ENCODE measurements around the gene TNIK.
"Not testable (repeated sequence)": the region's sequence is repeated elsewhere in the genome, so short reads cannot be mapped to it uniquely, and the experiment has no call there.

The TNIK gene

DNA sequence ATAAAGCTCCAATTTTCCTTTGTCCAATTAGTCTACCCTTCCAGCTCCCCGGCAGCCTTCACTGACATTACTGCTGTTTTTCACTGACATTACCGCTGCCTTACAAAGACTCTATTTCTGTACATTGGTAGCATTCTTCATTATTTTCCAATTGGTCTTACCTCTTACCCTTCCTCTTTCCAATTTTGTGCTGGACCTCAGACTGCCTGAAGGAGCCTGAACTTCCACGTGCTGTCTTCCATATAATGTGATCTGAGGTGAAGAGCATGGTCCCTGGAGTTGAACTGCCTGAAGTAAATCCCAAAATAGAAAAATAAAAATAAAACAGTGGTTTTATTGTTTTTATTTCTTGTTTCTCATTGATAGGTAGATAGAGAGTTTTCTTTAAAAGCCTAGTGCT, 9.2 kb upstream of the TNIK start:
- no peak for DNase-seq

DNA sequence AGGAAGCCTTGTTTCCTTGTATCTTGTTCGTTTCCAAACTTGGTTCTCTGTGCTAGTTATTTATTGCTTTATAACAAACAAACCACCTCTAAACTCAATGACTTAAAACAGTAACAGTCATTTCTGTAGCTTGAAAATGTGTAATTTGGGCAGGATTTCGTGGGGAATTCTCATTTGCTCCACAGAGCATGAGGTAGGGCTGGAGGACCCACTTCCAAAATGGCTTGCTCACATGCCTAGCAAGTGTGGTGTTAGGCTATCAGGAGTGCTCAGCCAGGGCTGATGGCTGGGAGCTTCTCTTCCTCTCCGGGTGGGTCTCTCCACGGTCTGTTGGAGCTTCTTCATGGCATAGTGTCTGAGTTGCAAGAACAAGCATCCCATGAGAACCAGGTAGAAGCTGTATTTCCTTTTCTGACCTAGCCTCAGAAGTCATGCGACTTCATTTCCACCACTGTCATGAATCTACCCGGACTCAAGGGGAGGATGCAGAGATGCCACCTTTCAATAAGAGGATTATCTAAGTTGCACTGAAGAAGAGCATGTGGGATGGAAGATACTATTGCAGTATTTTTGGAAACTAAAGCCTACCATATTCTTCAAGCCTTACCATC, 8.2 kb upstream of the TNIK start:
- no peak for DNase-seq

DNA sequence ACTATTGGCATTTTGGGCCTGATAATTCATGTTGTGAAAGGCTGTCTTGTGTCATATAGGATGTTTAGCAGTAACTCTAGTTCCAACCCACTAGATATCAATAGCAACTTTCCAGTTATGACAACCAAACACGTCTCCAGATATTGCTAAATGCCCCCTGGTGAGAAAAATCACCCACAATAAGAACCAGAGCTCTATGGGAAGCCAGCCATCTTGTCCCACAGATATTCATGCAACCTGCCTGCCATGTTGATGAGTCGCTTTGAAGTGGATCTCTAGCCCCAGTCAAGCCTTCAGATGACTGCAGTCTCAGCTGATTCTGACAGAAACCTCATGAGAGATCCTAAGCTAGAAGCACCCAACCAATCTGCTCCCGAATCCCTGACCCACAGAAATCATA, 5.6 kb upstream of the TNIK start:
- DNase-seq = no peak

DNA sequence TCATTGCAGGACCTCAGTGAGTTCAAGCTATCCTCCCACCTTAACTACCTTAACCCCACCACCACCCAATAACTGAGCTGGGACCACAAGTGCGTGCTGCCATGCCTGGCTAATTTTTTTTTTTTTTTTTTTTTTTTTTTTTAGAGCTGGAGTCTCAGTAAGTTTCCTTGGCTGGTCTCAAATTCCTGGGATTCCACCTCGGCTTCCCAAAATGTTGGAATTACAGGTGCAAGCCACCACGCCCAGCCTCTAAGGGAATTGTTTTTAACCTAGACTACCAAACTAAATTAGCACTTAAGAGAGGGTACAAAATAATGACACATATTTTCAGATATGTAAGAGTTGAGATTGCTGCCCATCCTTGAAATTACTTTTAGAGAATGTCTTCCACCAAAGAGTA, 4.3 kb upstream of the TNIK start:
- DNase-seq = no peak

DNA sequence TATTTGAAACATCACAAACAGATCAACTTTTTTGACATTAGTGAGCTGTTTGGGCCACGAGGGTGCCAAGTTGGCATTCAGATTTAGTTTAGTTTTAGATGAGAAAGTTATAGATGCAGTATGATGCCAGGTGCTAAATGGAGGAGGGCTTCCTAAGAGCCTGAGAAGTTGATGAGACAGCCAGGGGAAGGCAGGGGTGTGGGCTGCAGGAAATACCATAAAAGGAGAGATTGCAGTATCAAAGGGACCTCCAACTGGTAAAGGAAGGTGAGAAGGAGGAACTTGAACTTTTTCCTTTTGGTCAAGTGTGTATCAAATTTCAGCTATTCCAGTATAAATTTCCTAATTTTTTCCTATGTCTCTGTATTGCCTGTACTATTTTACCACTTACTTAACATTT, 2.0 kb upstream of the TNIK start:
- DNase-seq = no peak

DNA sequence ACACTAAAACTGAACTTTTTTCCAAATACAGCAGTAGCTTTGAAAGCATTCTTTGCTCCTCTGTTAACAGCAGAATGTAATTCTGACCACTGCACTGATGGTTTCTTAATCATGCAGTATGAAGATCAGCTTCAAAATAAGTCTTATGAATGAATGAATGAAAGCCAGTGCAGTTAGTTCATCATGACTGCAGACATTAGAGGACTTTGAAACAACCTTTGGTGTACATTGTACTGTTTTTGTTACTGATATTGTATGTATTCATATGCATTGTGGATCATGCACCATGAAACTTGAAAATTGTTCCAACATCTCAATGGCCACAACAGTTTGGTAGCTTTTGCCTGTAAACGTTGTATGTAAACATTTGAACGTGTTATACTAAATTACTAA, 1.3 kb upstream of the TNIK start:
- no peak for DNase-seq

DNA sequence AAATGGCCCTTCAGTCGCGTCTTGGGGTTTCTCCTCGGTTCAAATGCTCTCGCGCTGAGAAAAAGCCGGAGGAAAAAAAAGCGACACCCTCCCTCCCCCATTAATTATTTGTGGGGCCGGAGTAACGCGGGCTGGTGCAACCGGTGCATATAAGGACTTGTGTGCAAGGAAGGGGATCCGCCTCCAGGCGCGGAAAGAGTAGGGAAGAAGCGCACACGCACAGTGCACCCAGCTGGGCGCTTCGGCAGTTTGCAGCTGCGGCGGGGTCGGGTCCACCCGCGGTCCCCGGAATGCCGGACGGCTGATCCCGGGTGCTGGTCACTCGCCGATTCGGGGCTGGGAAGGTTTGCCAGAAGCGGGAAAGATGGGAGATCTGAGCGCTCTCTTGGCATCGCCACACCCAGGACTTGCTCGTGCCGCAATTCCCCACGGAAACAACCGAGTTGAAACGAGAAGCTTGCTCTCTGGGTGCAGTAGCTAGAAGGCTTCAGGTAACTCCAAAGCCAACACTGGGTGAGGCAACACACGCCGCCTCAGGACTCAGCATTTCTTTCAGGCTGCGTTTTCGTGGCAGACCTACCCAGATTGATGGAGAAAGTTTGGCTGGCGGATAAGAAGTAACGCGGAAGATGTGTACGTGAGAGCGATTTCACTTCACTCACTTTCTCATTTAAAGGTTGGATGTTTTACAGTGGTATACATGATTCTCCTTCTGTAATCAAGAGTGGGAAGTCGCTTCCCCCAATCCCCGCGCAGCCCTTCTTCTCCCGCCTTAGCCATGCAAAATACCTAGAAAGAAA, 720 bp upstream of the TNIK start:
- DNase-seq = peak in 53 of 58 donors; percentile 17 to 83 (median 63)

DNA sequence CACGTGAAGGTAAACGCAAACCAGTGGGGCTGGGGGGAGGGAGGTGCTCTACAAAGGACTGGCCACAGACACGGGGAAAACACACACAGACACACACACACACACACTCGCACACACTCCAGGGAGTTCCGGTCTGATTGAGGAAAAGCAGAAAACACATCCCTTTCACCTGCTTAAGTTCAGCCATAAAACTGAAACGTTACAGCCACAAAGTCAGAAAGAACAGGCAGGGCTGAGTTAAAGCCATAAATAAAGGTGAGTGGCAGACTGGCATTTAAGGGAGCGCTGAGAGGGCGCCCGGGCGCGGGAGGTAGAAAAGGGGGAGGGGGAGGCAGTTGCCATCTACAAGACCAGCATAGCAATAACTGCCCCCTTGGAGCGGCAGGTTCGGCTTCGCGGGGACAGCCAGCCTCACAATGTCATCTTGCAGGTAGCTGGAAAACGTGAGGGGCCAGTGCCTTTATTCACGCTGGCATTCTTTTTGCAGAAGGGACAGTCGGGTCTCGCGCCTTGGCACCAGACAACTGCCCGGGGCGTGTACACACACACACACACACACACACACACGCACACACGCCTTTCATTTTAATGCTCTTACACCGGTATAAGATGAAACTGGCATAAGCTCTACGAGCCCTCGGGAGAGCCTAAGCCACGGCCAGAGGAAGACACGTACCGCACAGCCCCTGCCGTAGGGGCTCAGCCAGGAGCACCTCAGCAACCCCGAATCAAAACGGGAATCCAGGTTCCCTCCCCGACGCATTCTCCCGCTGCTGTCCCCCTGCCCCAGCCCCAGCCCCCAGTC, 866 bp downstream of the TNIK start:
- peak in 44 of 58 donors; percentile 17 to 75 (median 48) for DNase-seq

DNA sequence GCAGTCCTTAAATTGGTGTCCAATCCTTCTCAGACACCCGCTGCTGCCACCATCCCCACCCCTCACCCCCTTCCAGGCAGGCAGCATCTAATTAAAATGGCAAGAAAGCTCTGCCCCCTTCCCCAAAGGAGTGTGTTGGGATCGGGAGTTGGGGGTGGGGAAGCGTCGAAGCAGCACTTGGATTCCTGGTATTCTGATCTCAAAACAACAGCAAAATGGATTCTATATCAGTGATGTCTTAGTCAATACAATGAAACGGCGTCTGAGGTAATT, 1.4 kb downstream of the TNIK start:
- peak in 21 of 58 donors; percentile 7 to 70 (median 45) for DNase-seq

DNA sequence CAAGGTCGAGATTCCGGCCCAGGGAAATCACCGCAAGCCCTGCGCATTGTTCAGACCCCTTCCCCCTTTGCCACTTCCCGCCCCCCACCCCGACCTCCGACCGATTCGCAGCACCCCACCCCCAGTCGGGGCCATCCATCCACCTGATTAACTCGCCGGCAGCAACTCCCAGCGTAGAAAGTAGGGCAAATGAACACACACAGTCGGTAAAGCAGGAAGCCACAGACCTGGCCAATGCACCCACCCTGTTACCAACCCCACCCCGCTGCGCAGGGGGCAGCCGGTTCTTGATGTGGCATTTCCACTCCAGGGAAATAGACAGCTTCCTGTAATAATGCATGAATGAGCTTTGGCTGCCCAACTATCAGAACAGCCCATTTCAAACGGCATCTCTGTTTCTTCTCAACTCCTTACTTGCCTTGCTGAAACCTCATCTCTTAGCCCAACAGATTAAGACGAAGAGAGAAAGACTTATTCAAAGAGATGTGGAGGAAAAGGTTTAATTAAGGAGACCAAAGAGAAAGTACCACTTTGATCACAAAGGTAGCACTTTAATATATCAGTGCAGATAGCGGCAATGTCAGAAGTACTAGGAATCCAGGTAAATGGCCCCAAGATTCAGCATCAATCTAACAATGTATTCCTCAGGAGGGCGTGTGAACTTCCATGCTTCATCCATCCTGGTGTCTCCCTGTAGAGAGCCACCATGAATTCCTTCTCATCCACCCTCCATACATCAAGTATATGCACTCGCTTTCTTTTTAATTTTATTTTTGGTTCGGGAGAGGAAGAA, 1.9 kb downstream of the TNIK start:
- peak in 12 of 58 donors; percentile 14 to 68 (median 34) for DNase-seq

DNA sequence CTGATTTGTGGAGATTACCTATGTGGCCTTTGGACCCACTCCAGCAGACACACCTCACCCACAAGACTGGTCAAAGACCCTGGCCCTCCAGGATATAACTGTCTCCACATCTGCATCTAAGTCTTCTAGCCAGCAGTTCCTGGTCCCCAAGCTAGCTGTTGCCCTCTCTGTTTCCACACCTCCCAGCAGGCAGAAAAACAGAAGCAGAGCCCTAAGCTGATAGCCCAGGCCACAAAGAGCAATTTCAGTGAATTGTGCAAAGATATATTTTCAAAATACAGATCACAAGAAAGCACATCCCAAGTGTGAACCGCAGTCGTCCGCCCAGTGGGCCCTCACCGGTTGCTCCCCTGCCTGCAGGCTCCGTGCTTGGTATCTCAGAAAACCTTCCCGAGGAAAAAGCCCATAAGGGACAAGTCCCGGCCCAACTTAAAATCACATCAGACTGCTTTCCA, 2.6 kb downstream of the TNIK start:
- DNase-seq = peak in 9 of 58 donors; percentile 19 to 74 (median 32)

DNA sequence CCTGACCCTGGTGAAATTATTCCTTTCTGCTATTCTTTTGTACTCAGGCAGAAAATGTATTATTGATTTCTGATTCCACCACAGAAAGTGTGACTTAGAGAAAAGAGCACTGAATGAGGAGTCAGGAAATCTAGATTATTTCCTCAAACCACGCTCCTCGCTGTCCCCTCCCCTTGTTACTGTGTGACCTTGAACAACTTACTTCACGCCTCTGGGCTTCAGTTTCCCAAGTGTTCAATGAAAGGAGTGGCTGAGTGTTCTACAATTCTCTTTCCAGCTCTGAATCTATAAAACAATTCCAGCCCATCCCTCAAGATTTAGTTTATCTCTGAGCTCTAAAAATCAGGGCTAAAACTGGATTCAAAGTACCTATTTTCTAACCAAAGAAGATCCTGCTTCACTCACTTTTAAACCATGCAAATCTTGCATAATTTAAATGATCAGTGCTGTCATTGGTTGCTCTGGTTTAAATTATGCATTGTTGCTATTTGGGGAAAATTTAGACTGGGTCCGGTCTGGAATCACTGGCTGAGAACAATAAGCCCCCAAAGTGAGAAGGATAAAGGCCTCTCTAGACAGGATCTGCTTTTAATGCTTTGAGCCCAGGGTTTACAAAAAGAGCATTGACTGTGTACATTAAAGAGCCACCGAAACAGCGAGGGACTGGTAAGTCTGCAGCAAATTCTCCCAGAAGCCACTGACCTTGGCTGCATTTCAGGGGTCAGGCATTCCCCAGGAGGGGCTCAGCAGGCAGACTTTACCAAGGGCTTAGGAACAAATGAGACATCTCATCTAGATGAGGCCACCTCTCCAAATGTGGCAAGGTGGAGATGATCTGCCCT, 3.2 kb downstream of the TNIK start:
- peak in 1 of 58 donors; percentile 44 for DNase-seq

DNA sequence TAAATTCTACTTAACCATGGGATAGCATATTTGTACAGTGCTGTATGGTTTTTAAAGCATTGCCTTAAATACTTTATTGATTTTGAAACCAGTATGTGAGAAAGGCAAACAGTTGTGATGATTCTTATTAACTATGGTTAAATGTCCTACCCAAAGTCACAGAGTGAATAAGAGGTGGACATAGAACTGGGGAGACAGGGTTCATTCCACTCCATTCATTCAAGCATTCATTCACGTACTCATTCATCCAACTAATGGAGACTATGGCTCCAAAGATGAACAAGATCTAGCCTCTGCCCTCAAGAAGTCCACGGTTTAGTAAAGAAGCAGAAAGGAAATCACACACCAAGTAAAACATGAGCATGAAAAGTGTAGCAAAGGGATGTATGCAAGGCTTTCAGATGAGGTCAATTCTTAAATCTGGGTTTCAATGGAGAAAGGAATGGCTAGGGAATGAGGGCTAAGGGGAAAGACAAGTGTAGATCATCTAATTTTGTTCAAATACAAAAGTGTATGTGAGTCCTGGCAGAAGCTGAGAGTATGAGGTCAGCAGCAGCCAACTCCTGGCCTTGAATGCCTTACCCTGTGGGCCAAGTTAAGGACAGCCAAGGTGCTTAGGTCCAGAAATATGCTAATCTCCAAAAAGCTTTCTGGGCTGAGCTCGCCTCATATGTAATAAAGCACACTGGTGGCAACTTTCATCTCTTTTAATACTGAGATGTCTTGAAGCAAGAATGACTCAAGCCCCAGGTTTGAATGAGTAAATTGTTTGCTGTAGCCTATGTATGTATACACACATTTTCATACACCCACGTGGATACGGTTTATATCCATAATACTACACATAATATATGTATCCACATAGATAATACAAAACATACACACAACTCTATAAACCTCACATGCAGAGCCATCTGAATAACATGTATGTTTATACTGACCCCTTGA, 4.3 kb downstream of the TNIK start:
- DNase-seq = peak in 1 of 58 donors; percentile 4

DNA sequence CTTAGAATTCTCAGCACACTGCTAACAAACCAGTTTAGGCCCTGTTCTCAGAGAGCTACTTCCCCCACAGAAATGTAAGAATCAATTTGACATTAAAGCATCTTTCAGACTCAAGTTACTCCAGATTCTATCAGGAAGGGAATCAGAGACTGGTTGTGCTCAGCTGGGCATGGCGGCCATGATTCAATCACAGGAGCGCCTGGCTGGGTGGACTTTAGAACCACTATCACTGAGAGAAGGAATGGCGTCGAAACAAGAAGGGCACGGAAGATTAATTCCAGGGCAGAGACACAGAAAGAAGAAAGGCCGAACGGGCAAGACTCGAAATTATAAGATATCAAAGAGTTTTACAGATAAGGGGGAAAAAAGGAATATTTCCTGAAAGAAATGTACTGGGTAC, 6.2 kb downstream of the TNIK start:
- DNase-seq = no peak

DNA sequence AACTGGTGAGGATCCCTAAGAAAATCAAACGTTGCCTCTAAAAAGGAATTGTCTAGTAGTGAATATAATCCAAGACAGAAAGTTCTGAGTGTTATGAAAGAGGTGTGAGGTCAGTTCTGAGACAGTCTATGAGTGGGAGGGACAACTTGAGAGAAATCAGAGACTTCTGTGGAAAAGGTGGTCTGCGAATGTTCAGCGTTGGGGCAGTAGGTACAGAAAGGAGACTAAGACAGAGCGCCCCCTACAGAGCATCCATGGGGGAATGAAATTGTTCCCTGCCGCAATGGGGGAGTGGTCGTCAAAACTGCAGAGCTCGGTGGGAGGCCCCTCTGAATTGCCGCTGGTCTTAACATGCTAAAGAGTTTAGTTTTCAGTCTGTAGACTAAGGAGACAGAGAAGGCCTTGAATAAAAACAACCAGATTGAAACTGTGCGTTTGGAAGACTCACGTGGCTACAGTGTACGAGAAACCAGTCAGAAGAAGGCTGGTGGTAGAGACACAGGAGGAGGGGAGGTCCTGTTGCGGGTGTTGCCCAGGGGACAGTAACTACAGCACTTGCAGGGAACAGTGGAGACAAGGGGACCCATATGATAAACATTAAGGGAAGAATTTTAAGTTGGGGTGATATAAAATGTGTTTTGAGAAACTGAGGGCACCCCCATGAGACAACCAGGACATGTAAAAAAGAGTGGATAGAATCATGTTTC, 6.9 kb downstream of the TNIK start:
- DNase-seq = peak in 4 of 58 donors; percentile 1 to 23 (median 8)

DNA sequence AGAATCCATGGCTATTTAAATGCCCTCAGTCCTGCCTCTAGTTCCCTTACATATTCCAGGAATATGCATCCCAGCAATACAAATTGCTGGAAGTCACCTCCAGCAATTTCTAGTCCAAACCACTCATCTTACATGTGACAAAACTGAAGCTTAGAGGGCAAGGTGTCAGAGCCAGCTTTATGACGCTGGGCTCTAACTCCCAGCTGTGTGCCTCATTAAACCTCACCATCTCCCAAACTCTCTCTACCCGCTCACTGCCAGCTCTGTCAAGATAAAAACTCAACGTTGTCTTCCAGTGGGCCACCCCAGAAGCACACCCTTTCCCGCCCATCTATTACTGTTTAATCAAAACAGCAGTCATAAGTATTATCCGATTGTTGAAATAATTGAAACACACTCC, 7.9 kb downstream of the TNIK start:
- DNase-seq = no peak

DNA sequence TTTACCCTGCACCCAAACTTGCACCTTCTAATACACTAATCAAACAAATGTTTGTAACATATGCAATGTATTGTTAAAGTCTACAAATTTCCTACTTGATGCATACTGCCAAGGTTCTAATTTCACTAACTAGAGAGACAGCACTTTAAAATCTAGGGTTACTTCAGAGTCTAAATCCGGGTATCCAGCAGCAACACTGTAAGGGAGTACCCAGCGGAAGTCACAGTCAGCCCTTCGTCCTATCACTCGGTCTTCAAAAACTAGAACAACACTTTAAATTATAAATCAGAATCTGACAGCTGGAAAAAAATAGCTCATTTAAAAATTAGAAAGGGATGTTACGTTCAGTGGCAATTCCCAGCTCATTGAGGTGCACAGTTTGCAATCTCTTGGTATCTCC, 8.3 kb downstream of the TNIK start:
- DNase-seq = no peak

DNA sequence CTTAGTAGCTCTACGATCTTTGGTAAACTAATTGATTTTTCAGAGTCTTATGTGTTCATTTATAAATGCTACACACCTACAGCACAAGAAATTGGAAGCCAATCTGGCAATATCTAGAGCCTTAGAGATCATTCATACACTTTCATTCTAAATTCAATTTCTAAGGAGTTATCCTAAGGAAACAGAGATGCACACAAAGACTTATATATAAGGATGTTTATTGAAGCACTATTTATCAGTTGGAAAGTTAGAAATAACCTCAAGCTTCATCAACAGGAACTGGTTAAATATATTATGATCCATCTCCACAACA, 12.7 kb downstream of the TNIK start:
- not testable (repeated sequence) for DNase-seq
